Left cardiac atrium (tissue), 4 donors: ENCODE measurements around the gene MRGPRE. TPM values are rescaled to one million over a fixed set of nuclear protein-coding genes. Genes with fewer than 3 reads are reported as not detected.
"Not testable (repeated sequence)": the region's sequence is repeated elsewhere in the genome, so short reads cannot be mapped to it uniquely, and the experiment has no call there.

Source experiments
- ATAC-seq, 2 donors: fragments of 200-7000 bp; cut with Tn5 transposase; one replicate each; pipeline ENCODE4 v1.9.1; 2020; ENCODE audit warnings: mild to moderate bottlenecking in 2 of 2, moderate library complexity in 2 of 2
- DNase-seq: peaks from one replicate; pipeline ENCODE4 v3.0.0-alpha.2; 2020
- intact Hi-C, 2 donors: fragments of 100-400 bp; cut with DNase I; formaldehyde crosslinking; loops; one replicate each; pipeline versions ENCODE4 v1.14.1 to v1.15.1; 2022 to 2023
- long read RNA-seq: library from polyadenylated mRNA; unstranded; transcript quantifications from one replicate; pipeline ENCODE4 v2.0.0, GENCODE V29; 2021
- total RNA-seq, 2 donors: library from RNA; stranded (reverse); fragmentation: NEBNext Ultra II Directional; extraction: Animal tissue kit (Norgen Biotek cat#: 25700); gene quantifications; one replicate each; pipeline ENCODE4 v1.2.1, GENCODE V29; 2021
- donor health status: DM: no; HTN: yes; CAD: no.
- donor health status: DM: no; HTN: yes; CAD: no; lungs with severe emphysema.
- donor health status: DM: yes; HTN: yes; CAD: no.
- donor health status: Dilated cardiomyopathy.

The MRGPRE gene, protein sequence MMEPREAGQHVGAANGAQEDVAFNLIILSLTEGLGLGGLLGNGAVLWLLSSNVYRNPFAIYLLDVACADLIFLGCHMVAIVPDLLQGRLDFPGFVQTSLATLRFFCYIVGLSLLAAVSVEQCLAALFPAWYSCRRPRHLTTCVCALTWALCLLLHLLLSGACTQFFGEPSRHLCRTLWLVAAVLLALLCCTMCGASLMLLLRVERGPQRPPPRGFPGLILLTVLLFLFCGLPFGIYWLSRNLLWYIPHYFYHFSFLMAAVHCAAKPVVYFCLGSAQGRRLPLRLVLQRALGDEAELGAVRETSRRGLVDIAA
- under 1 TPM in 1 of 2 donors, not detected in 1; 0.15 TPM for total RNA-seq
- long read RNA-seq = 0 reads

DNA sequence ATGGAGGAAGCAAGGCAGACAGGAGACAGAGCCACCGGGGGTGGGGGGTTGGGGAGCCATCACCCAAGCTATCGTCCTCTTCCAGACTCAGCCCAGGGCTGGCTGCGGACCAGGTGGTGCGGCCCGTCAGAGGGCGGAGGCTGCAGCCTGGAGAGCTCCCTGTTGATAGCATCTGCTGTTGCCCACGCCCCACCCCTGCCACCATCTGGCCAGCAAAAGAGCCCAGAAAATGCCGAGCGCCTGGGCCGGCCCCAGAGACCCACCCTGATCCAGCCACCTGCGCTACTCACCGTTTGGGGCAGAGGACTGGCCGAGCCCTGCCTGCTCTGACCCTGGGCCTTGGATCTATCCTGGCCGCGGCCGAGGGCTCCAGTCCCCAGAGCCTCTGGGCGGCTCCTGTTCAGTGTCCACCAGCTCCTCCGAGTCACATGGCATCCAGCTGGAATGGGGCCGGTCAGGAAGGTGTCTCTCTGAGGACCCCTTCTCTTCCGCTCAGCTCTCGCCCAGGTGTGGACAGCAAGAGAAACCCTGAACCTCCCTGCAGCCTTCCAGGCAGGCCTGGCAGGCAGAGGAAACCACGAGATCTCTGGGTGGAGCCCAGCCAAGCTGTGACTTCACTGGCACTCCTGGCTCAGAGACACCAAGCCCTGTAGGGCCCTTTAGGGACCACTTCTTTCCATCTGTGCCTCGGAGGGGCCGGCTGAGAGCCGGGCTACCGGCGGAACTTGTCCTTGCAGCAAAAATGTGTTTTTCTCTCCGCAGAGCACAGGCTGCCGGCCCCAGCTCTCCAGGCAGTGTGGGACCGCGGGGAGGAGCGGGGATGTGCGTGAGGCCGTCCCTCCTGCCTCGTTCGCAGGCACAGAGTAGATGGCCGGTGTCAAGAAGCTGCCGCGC is at the start of gene MRGPRE:
TSS of gene MRGPRE (minus strand) at position 567 of the 894 bp plus-strand sequence. CDS start 3,618 bp downstream, outside the sequence.
- intact Hi-C loops = no loop called here
- ATAC-seq = peak; percentile 35 to 60
- no peak for DNase-seq

DNA sequence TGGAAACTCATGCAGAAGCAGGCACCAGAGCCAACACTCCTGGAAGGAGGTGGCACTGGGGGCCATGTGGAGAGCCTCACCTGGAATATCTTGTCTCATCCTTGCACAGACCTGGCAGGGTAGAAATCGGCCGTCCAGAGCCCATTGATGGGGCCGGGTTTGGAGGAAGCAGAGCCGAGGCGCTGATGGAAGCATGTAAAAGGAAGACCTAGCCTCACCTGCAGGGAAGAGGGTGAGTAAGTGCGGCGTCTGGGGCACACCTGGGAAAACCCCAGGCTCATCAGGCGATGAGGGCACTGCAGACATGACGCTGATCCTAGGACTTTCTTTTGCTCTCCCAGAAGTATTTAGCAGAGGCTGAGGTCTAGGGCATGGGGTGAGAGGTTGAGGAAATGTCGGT is 48.9 kb upstream of the MRGPRE start:
- intact Hi-C loops, DNase-seq, ATAC-seq: not testable (repeated sequence)

DNA sequence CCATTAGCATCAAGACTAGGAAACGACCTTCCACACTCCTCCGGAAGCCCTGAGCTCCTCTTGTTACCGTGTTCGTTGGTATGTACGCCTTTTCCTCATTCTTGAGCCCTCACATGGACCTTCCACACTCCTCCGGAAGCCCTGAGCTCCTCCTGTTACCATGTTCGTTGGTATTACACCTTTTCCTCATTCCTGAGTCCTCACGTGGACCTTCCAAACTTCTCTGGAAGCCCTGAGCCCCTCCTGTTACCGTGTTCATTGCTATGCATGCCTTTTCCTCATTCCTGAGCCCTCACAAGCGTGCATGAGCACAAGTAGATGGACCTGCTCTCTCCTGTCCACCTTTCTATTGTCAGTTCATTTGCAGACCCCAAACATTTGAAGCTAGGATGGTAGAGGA is 48.4 kb upstream of the MRGPRE start:
- DNase-seq, intact Hi-C loops, ATAC-seq: not testable (repeated sequence)

DNA sequence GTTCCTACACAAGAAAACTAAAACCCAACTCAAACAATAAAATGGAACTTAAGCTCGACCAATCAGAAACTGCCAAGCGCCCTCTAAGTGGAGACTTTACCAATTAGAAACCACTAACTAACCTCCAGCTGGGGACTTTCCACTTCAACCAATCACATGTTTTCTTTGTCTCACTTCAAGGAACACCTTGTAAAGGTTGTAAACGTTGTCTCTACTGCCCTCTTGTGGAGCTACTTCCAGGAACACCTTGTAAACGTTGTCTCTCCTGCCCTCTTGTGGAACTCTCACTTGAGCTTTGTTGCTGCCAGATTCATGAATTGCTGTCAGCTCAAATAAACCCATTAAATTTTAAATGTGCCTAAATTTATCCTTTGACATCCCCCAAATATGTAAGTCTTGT is 46.7 kb upstream of the MRGPRE start:
- intact Hi-C loops, ATAC-seq, DNase-seq: not testable (repeated sequence)

DNA sequence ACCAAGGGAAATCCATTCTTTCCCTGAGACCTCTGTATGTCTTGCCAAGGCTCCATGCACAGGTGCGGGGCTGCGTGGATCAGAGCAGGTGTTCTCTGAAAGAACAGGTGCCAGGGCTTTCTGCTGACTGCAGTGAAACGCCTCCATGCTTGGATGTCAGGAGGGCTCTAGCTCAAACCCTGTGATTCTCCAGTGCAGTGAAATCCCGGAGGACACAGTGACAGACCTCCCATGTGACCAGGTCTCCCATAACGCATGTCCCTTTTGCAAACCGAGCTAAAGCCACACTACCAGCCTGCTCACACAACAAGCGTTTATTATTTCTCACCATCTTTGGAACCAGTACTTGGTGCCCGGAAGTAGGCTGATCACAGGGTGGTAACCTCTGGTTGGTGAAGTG is 41.4 kb upstream of the MRGPRE start:
- ATAC-seq, DNase-seq, intact Hi-C loops: not testable (repeated sequence)

DNA sequence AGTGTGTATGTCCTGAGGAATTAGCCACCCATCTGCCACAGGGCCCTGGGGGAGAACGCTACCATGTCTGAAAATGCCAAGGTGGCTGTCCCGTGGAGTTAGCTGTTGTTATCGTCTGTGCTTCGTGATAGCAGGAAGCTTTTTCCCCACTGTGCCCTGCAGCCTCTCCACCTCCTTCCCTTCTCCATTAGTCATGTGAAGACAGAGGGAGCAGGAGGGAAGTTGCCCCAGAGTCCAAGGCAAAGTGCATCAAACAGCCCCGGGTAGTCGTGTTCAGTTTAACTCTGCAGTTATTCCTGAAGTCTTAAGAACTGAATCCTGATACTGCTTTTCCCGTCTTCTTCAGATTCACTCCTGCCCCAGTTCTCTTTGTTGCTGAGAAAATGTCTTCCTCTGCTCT is 30.3 kb upstream of the MRGPRE start:
- intact Hi-C loops, DNase-seq, ATAC-seq: not testable (repeated sequence)

DNA sequence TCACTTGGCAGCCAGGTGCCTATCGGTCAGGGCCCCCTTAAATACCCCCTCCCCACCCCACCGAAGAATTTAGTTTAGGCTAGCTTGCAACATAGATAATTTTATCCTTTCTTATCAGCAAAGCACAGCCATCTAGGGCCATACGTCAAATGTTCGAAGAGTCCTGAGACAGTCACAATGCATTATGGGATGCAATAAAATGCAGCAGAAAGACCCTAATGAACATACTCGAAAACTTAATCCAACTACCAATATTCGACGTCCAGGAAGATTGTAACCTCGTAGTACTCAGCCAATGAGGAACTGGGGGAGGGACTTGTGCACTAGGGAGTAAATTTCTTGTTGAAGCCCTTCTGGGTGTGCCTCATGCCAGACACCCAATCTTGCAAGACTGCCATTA is 29.6 kb upstream of the MRGPRE start:
- intact Hi-C loops, ATAC-seq, DNase-seq: not testable (repeated sequence)

DNA sequence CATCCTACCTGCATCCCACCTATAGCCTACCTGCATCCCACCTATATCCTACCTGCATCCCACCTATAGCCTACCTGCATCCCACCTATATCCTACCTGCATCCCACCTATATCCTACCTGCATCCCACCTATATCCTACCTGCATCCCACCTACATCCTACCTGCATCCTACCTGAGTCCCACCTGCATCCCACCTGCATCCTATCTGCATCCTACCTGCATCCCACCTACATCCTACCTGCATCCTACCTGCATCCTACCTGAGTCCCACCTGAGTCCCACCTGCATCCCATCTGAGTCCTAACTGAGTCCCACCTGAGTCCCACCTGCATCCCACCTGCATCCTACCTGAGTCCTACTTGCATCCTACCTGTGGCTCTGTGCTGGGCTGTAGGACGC is 25.3 kb upstream of the MRGPRE start:
- ATAC-seq, DNase-seq, intact Hi-C loops: not testable (repeated sequence)

DNA sequence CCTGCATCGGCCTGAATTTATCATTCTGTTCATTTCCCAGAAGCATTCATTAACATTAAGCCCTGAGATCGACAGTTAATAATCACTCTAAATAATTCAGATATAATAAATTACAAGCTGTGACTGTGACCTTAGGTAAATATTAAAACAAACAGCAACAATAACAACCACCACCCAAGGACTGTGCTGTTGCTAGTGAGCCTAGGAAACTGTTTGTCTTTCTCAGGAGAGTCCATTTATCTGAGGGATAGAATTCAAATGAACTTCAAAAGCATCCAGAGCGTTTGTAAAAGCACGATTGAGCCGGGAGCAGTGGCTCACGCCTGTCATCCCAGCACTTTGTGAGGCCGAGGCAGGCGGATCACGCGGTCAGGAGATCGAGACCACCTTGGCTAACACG is 23.0 kb upstream of the MRGPRE start:
- ATAC-seq, DNase-seq, intact Hi-C loops: not testable (repeated sequence)

DNA sequence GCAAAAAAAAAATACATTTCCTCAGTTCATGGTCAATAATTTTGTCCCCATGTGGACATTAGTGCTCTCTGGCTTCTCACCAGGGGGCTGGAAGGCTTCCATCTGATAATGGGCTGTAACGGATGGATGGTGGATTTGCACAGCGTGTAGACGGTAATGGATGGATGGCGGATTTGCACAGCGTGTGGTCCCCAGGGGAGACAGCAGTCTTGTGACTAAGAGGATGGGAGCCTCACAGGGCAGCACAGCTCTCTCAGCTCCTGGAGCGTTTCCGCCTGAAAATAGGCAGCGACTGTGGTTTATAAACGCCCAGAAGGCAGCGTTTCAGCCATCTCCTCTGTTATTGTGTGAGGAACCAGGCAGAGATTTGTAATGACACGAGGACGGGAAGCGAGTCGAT is 22.6 kb upstream of the MRGPRE start:
- ATAC-seq, DNase-seq, intact Hi-C loops: not testable (repeated sequence)

DNA sequence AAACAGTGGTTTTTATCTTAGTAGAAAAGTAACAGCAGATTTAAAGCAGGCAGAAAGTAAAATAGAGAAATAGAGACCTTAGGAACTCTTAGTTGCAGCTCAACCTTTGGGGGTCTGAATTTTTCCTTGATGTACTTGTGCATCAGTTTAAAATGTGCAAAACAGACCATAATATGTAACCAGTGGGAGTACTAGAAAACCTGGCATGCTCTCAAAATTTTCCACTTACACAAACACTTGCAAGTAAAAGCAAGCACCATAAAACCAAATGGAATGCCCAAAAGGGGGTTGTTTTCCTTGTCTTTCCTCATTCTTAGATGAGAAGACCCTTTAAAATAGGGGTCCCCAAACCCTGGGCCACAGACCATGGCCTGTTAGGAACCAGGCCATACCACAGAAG is 12.9 kb upstream of the MRGPRE start:
- intact Hi-C loops = no loop called here
- DNase-seq (no peak), ATAC-seq (no peak)

DNA sequence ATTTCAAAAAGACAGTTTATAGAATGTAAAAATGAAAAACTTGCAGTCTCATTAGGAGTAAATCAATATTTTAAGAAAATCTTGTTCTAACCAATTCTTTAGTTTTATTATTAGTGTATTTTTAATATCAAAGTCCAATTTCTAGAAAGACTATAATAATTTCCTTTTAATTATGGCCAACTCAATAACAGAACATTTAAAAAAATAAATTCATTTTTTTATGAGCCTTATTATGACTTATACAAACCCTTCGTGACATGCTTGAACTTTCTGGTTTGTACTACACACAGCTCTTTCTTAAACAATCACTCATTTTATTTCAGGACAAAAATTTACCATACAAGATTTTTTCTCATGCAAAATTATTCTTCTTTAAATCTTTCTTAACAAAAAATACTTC is 11.7 kb upstream of the MRGPRE start:
- intact Hi-C loops = no loop called here
- no peak for DNase-seq
- ATAC-seq = no peak

DNA sequence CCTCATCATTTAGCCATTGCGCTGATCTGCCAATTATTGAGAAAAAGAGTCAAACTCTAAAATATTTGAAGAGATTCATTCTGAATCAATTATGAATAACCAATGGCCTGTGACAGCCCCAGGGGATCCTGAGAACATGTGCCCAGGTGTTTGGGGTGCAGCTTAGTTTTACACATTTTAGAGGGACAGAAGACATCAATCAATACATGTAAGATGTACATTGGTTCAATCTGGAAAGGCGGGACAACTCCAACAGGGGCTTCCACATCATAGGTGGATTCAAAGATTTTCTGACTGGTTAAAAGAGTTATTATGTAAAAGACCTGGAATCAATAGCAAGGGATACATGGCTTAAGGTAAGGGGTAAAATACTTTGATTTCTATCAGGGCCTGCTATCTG is 4.9 kb upstream of the MRGPRE start:
- no peak for DNase-seq
- intact Hi-C loops = no loop called here

DNA sequence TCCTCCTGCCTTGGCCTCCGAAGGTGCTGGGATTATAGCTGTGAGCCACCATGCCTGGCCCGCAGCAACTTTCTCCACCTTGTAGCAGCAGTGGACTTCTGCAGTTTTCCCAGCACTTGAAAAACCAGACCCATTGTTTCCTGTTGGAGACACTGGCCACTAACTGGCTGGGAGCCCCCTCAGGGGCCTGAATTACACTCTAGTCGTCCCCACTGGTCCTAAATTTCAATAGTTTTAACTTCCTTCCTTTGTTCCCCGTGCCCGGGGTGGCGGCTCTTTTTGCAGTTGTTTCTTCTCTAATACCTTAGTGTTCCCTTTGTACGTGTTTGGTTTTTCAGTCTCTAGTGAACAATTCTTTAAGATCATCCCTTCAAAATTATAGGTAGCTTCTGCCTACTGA is 2.6 kb upstream of the MRGPRE start:
- DNase-seq (no peak), ATAC-seq (no peak)
- intact Hi-C loops = no loop called here

More for the DNA sequence above, 4.9 kb upstream of the MRGPRE start:
- ATAC-seq = no peak

DNA sequence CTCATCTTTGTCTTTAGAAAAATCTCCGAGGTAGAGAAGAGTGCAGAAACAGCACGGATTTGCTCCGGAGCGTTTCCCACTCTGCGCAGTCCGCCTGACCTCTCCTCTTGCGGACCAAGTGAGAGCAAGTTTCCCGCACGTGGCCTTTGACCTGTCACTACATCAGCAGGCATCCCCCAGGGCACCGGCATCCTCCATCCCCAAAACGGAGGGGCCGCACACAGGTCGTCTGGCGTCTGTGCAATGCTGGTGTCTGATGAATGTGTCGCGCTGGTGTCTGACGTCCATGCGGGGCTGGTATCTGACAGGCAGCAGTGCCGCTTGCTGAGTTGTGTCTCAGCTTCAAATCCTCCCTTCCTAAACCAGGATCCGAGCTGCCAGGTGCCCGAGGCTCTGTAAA is 739 bp upstream of the MRGPRE start:
- intact Hi-C loops = no loop called here
- ATAC-seq (no peak), DNase-seq (no peak)

DNA sequence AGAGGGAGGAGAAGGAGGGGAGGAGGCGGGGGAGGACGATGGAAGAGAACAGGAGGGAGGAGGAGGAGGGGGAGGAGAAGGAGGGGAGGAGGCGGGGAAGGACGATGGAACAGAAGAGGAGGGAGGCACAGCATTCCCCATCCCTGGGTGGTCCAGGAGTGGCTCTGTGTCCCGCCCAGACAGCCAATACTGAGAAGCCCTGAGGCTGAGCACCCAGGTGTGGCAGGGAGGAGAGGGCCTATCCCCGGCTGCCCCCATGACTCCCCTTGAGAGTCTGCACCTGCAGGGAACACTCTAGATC is 717 bp downstream of the MRGPRE start:
- intact Hi-C loops = no loop called here
- DNase-seq (no peak), ATAC-seq (no peak)

DNA sequence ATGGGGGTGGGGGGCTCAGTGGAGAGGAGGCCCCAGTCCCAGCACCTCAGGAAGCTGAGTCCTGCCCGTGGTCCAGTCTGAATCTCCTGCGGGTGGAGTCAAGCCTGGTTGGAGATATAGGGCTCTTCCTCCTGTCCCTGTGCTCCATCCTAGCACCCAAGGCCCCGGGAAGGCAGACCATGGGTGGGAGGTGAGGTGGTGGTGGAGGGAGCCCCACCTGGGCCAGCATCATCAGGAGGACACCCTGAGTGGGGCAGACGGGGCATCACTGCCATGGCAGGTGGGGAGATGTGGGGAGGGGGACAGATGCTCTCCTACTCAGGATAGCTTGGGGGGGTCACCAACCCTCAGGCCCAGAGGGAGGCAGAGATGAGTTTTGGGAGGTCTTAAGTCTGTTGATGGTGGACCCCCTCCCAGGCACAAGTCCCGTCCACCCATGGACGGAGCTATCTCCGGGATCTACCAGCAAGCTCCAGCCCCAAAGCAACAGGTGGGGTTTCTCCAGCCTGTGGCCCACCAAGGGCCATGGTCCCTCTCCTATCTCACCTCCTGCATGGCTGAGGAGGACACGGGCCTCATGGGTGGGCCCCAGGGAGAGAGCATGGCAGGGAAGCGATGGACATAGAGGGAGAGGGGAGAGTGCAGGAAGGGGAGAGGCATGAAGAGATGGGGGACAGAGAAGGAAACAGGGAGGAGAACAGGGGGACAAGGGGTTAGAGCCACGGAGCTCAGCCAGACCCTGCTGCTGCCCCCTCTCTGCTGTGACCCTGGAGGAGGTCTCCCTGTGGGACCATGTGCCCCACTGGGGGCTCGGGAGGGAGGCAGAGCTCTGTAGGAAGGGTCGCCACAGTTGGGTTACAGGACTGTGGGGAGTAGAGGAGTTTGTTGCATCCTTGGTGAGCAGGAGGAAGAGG is 1.3 kb downstream of the MRGPRE start:
- intact Hi-C loops = no loop called here
- no peak for ATAC-seq
- no peak for DNase-seq

DNA sequence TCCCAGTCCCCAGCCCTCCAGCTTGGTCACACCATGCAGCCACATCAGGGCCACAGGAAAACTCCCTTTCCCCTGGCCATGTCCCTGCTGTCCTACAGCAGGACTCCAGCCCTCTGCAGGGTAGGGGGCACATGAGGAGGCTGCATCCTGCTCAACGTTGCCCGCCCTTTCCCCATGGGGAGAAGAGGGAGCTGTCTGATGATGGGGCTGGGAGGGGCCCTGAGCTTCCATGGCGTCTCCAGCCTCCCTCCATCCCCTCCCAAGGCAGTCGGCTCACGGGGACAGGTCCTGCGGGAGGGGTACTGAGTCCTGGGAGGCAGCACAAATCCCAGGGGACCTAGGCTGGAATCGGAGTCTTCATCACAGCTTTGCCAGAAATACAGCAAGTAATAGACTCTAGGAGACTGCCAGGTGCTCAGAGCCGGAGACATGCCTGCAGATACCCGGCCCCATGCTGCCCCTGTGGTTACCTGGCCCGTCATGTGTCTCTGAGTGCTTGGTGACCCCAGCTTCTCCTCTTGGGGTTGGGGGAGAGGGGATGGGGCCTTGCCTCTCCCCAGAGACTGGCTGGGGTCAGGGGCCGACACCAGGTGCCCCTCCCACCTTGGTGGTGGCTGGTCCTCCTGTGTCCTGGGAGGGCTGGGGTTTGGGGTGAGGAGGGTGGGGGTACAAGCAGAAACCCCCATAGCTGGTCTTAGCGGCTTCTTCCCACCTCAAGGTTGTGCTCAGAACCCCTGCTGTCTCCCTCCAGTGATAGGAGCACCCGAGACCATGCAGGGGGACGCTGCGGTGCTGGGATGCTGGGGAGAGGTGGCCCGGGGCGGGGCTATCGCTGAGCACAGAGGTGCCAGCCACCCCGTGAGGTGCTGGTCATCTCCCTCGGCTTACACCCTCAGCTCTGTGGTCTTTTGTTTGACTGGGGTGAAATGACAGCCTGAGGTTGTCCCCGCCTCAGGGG is 2.3 kb downstream of the MRGPRE start:
- ATAC-seq = no peak
- intact Hi-C loops = no loop called here
- DNase-seq = no peak
